Peyer's patch (tissue), 4 donors: ENCODE data around the gene NDUFB10. TPM values are rescaled to one million over a fixed set of nuclear protein-coding genes. Genes with fewer than 3 reads are reported as not detected.
A peak's percentile ranks its signal among the peaks of the same experiment; 100 is the strongest.

Source experiments
- DNase-seq, 3 donors: peaks; one replicate each; pipeline ENCODE4 v3.0.0-alpha.2; 2017 to 2019
- H3K27ac ChIP-seq, 4 donors: fragments of 200-600 bp; sonication (generic); one replicate each; pipeline ENCODE4 v1.5.1; 2016 to 2019
- H3K27me3 ChIP-seq, 2 donors: fragments of 200-600 bp; sonication (generic); one replicate each; pipeline ENCODE4 v1.5.1; 2019
- H3K36me3 ChIP-seq, 3 donors: fragments of 200-600 bp; sonication (generic); one replicate each; pipeline ENCODE4 v1.5.1; 2016 to 2019
- H3K4me1 ChIP-seq, 4 donors: fragments of 200-600 bp; sonication (generic); one replicate each; pipeline ENCODE4 v1.5.1; 2016 to 2019
- H3K4me3 ChIP-seq, 4 donors: fragments of 200-600 bp; sonication (generic); 1 replicate in 3 of 4; 2 replicates in 1 of 4; pipeline ENCODE4 v1.5.1; 2016 to 2019; ENCODE audit warnings: mild to moderate bottlenecking in 1 of 4
- H3K9me3 ChIP-seq, 4 donors: fragments of 200-600 bp; sonication (generic); one replicate each; pipeline ENCODE4 v1.5.1; 2016 to 2019; ENCODE audit warnings: mild to moderate bottlenecking in 1 of 4
- POLR2A ChIP-seq, 2 donors: fragments of 450-650 bp; IDR thresholded peaks; one replicate each; pipeline ENCODE4 v1.5.1; 2017; ENCODE audit warnings: antibody characterized with exemption in 2 of 2, mild to moderate bottlenecking in 2 of 2, moderate library complexity in 2 of 2
- total RNA-seq, 4 donors: library from RNA; depleted of rRNA; stranded (reverse); fragments of >200 nt; gene quantifications; one replicate each; pipeline ENCODE4 v1.1.0, GENCODE V29; 2016
- TF ChIP-seq, protein P1 (sequence below), 6 experiments: fragments of 450-650 bp in 4 of 6; fragments of 200-600 bp in 2 of 6; sonication (generic) in 1 of 6; IDR thresholded peaks; one replicate each; pipeline ENCODE4 v1.5.1; 2017 to 2019; ENCODE audit warnings: antibody characterized with exemption in 6 of 6, mild to moderate bottlenecking in 3 of 6, moderate library complexity in 1 of 6

NDUFB10 gene
- total RNA-seq, 4 donors from 2014 or later, result 55.3 to 373 (median 236) TPM

DNA sequence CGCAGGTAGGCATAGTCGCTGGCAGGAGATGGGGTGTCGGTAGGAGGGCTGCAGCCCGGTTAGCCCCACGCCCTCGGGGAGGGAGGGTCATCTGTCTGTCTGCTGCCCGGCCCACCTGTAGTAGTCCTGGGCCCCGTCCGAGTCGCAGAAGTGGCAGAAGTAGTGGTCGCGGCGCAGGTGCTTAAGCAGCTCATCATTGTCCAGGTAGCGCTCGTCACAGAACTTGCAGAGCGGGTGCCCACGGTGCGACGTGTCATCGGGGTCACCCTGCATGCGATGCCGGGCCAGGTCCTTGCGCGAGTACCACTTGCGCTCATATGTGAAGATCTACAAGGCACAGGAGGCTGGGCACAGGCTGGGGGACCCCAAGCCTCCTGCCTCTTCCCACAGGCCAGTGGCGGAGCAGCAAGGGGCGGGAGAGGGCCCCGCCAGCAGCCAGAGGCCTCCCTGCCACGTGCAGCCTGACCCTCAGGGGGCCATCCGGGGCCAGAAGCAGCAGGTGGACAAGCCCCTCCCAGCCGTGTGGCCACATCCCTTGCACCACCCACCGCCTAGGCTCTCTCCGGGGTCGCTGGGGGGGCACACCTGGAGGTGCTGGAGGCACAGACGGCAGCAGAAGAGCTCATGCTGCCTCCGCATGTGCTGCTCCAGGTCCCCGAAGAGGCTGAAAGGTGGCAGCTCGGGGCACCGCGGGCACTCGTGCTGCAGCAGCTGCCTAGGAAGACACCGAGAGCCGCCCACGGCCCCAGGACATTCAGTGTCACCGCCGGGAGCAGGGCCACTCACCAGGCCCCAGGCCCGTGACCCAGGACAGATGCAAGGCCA is 43.3 kb downstream of the NDUFB10 start:
- H3K27ac ChIP-seq, result no peak overlapping the region
- peaks cover 9 to 44% (median 12%) of the 10 kb centered on the region in 4 donors for H3K4me1 ChIP-seq
- no peak for DNase-seq
- H3K36me3 ChIP-seq, result peaks cover 0 to 58% (median 3%) of the 10 kb centered on the region in 3 donors
- H3K9me3 ChIP-seq, result no peaks in the 10 kb centered on the region
- H3K27me3 ChIP-seq, result no peaks in the 10 kb centered on the region
- TF ChIP-seq POLR2A (IDR thresholded peaks at IDR 0.05), result no peak
- TF ChIP-seq, protein P1, sequence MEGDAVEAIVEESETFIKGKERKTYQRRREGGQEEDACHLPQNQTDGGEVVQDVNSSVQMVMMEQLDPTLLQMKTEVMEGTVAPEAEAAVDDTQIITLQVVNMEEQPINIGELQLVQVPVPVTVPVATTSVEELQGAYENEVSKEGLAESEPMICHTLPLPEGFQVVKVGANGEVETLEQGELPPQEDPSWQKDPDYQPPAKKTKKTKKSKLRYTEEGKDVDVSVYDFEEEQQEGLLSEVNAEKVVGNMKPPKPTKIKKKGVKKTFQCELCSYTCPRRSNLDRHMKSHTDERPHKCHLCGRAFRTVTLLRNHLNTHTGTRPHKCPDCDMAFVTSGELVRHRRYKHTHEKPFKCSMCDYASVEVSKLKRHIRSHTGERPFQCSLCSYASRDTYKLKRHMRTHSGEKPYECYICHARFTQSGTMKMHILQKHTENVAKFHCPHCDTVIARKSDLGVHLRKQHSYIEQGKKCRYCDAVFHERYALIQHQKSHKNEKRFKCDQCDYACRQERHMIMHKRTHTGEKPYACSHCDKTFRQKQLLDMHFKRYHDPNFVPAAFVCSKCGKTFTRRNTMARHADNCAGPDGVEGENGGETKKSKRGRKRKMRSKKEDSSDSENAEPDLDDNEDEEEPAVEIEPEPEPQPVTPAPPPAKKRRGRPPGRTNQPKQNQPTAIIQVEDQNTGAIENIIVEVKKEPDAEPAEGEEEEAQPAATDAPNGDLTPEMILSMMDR (IDR thresholded peaks at IDR 0.05), result no peak
- H3K4me3 ChIP-seq, result no peak overlapping the region

DNA sequence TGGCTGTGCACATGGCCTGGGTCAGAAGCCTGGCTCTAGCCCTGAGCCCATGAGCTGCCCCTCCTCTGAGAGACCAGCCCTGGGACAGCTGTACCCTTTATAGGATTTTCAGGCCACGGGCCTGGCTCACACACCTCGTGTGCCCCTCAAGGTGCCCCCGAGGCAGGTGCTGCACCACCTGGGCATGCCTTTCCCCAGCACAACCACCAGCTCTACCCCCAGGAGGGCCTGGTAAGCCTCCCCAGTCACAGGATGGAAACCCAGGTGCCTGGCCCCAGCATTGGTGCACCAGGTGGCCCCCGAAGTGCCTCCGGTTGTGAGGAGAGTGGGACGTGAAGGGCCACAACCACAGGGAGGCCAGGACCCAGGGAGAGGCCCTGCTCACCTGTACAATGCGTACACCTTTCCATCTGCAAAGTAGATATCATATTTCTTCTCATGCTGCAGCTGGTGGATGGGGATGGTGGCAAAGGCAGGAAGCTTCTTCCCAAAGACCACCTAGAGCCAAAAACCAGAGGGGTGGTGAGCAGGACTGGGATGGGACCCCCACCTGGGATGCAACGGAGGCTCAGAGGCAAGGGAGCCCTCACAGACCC is 44.0 kb downstream of the NDUFB10 start:
- DNase-seq, result no peak
- H3K4me1 ChIP-seq, result peaks cover 16 to 46% (median 19%) of the 10 kb centered on the region in 4 donors
- no peaks in the 10 kb centered on the region for H3K27me3 ChIP-seq
- H3K36me3 ChIP-seq, result peaks cover 0 to 51% (median 3%) of the 10 kb centered on the region in 3 donors
- TF ChIP-seq, protein P1 (IDR thresholded peaks at IDR 0.05), result no peak
- no peak for TF ChIP-seq POLR2A (IDR thresholded peaks at IDR 0.05)
- no peaks in the 10 kb centered on the region for H3K9me3 ChIP-seq
- peak overlapping the region in 1 of 4 donors; percentile 72 for H3K27ac ChIP-seq
- H3K4me3 ChIP-seq, result no peak overlapping the region

DNA sequence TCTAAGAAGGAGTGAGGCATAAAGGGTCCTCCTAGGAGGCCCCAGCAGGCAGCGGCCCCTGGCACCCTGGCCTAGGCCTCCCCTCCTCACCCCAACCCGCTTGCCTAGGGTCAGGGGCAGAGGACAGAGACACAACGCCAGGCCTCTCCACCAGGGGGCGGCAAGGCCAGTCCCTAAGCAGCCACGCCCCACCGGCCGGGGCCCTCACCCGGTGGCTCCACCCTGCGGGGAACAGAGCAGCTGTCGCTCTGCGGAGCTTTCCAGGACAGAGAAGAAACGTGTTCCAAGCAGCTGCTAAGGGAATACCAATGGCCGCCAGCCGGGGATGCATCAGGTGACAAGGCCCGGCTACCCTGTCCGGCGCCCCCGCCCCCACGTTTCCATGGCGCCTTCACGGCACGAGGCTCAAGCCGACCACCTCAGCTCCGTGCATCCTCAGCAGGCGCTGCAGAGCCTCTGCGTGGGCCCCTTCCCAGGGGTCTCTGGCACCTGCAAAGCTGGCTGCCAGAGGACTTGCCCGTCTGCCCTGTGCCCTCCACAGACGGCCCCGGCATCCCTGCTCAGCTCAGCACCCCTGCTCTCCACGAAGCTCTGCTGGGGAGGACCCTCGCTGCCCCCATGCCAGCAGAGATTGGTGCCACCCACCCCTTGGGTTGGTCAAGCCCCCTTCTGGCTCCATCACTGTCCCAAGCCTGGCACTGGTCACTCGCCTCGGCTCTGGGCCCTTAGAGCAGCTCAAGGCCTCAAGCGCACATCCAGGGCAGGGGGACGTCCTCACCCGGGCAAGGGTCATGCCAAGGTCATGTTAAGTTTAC is 44.7 kb downstream of the NDUFB10 start:
- Histone ChIP-seq H3K9me3 (no peaks in the 10 kb centered on the region), H3K4me1 (peaks cover 16 to 51% (median 24%) of the 10 kb centered on the region in 4 donors), H3K4me3 (peak overlapping the region in 1 of 4 donors; percentile 20), H3K36me3 (peaks cover 0 to 44% (median 3%) of the 10 kb centered on the region in 3 donors), H3K27me3 (no peaks in the 10 kb centered on the region), H3K27ac (peak overlapping the region in 3 of 4 donors; percentile 49 to 72 (median 55))
- TF ChIP-seq, protein P1 (IDR thresholded peaks at IDR 0.05), result peak; percentile 94 to 98 (median 98)
- no peak for TF ChIP-seq POLR2A (IDR thresholded peaks at IDR 0.05)
- peak; percentile 93 to 96 (median 95) for DNase-seq

DNA sequence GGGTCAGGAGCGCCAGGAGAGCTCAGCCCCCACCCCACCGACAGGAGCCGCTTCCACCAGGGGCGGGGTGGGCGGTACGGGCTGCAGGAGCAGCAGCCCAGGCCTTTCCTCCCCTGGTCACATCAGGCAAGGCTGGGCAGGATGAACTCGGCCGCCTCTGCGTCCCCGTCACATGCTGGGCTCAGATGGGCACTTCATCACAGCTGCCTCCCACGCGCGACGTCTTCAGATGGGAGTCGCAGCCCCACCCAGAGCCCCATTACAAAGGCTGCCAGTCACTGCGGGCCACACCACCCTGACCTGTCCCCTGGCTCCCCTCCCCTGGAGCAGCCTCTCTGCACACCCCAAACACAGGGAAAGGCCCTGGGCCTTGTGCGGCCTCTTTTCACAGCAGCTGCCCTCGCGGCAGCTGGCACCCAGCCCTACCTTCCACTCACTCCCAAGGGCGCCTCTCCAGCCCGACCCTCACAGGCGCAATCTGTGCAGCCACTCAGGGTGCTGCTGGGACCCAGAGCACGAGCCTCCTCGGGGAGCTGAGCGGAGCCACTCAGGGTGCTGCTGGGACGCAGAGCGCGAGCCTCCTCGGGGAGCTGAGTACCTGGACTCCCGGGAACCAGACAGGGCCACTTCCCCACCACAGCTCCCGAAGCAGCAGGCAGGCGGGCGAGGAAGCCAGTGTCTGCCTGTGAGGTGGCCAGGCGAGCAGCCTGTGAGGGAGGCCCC is 45.6 kb downstream of the NDUFB10 start:
- Histone ChIP-seq H3K36me3 (peaks cover 0 to 35% (median 3%) of the 10 kb centered on the region in 3 donors), H3K27me3 (no peaks in the 10 kb centered on the region), H3K27ac (no peak overlapping the region), H3K9me3 (no peaks in the 10 kb centered on the region), H3K4me1 (peaks cover 16 to 51% (median 24%) of the 10 kb centered on the region in 4 donors), H3K4me3 (no peak overlapping the region)
- TF ChIP-seq, protein P1 (IDR thresholded peaks at IDR 0.05), result no peak
- DNase-seq, result no peak

DNA sequence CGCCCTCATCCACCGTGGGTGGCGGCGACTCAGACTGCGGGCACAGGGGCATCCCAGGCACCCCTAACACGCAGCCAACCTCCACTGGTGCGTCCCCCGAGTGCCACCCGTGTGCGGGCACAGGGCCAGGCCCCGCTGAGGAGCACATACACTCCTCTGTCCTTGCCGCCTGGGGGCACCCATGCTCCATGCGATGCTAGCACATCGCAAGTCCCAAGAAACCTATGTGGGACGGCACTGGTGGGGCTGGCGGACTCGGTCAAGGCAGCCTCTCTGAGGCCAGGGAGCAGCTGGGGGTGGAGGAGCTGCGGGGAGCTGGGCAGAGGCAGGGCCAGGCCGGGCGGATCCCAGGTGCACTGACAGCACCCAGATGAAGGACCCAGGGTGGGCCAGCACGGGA is 46.3 kb downstream of the NDUFB10 start:
- Histone ChIP-seq H3K4me1 (peaks cover 16 to 58% (median 24%) of the 10 kb centered on the region in 4 donors), H3K27me3 (no peaks in the 10 kb centered on the region), H3K36me3 (peaks cover 0 to 28% (median 3%) of the 10 kb centered on the region in 3 donors)

More for the DNA sequence above, 46.3 kb downstream of the NDUFB10 start:
- Histone ChIP-seq H3K9me3 (no peaks in the 10 kb centered on the region), H3K4me3 (no peak overlapping the region), H3K27ac (no peak overlapping the region)
- DNase-seq, result no peak
- TF ChIP-seq POLR2A (IDR thresholded peaks at IDR 0.05), result no peak
- TF ChIP-seq, protein P1 (IDR thresholded peaks at IDR 0.05), result no peak
